PFSK-1 (cell line): ENCODE results near the gene CERS6.

Experiments
- FOXP2 ChIP-seq: optimal IDR thresholded peaks from 2 replicates; pipeline ENCODE3; 2011; ENCODE audit warnings: borderline replicate concordance, control low read depth, inconsistent platforms; ENCODE audit not compliant: insufficient read depth; ENCODE audit errors: extremely low read length, extremely low read depth
- TAF1 ChIP-seq: IDR thresholded peaks from 2 replicates; pipeline ENCODE4 v1.6.1; 2012; ENCODE audit warnings: low read length, control low read depth, borderline replicate concordance; ENCODE audit not compliant: insufficient read depth

DNA sequence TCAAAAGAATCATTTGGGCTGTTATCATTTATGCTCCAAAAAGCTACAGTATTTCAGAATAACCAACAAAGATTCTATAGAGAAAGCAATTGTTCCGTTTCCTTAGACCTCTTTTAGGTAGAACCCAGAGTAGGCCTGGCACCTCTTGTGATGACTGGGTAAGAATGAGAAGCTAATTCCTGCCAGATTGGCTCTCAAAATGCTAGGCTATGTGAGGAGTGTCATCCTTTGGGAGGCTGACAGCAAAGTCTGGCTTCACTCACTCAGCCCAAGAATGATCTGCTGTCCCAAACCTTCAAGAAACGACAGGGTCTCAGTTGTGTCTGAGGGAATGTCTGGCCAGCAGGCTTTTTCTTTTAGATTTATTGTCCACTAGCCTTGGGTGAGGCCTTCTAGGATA lies 4.5 kb downstream of the CERS6 start:
- TF ChIP-seq TAF1 (no peak), FOXP2 (no peak)
